Esophagus squamous epithelium (tissue), 4 donors: ENCODE results near the gene TLE6.

Source experiments
- POLR2A ChIP-seq, 4 donors: fragments of 450-650 bp; IDR thresholded peaks; one replicate each; pipeline ENCODE4 v1.6.1; 2017; ENCODE audit warnings: antibody characterized with exemption in 4 of 4, mild to moderate bottlenecking in 4 of 4, moderate library complexity in 3 of 4
- TF ChIP-seq, protein P1 (sequence below), 6 experiments: fragments of 450-650 bp in 4 of 6; fragments of 200-600 bp in 2 of 6; sonication (generic) in 2 of 6; IDR thresholded peaks; one replicate each; pipeline ENCODE4 v1.5.1; 2016 to 2019; ENCODE audit warnings: antibody characterized with exemption in 6 of 6, mild to moderate bottlenecking in 4 of 6, moderate library complexity in 4 of 6

DNA sequence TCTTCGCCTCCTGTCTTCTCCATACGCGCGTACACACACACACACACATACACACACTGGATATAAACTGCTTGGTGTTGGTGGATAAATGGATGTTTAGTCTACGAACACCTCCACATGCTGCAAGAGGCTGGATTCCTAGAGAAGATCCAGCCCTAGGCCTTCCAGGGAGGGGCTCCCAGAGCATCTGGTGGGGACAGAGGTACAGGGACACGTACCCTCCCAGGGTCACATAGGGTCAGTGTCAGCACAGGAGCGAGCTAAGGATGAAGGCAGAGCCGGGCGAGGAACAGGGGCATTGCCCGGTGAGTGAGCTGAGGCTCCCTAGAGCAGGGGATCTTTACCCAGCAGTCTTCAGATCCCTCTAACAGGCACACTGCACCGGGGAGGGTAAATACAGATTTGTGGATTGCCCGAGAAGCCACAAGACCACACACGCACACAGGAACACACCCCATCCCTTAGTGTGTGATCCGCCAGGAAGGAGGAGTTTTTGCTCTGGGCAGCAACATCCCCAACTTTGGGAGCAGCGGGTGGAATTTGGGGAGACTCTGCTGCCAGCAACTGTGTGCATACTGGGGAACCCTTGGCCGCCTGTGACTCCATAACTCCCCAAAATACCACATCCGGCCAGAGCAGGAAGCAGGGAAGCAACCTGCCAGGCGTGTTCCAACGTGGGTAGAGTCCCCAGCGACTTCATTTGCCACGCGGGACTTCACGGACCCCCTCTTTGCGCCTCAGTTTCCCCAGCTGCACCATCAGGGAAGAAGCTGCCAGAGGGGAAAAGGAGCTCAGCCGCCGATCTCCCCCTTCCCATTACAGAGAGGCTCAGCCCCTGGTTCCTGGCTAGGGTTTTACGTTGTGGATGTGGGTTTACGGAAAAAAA lies 57.5 kb downstream of the TLE6 start:
- TF ChIP-seq, protein P1, sequence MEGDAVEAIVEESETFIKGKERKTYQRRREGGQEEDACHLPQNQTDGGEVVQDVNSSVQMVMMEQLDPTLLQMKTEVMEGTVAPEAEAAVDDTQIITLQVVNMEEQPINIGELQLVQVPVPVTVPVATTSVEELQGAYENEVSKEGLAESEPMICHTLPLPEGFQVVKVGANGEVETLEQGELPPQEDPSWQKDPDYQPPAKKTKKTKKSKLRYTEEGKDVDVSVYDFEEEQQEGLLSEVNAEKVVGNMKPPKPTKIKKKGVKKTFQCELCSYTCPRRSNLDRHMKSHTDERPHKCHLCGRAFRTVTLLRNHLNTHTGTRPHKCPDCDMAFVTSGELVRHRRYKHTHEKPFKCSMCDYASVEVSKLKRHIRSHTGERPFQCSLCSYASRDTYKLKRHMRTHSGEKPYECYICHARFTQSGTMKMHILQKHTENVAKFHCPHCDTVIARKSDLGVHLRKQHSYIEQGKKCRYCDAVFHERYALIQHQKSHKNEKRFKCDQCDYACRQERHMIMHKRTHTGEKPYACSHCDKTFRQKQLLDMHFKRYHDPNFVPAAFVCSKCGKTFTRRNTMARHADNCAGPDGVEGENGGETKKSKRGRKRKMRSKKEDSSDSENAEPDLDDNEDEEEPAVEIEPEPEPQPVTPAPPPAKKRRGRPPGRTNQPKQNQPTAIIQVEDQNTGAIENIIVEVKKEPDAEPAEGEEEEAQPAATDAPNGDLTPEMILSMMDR (IDR thresholded peaks at IDR 0.05): no peak
- no peak for TF ChIP-seq POLR2A (IDR thresholded peaks at IDR 0.05)
